DMS79 treated with DMSO at 0.1 percent for 48 hours (cell line): ENCODE data around the gene FGD1.

Source experiments
- DNase-seq: peaks from one replicate; lab custom pipeline; 2025; lab: John Stamatoyannopoulos, UW

FGD1 gene

GRCh38 chrX:54473993-54474859 is 21.8 kb downstream of the FGD1 start:
- DNase-seq: no peak

DNA sequence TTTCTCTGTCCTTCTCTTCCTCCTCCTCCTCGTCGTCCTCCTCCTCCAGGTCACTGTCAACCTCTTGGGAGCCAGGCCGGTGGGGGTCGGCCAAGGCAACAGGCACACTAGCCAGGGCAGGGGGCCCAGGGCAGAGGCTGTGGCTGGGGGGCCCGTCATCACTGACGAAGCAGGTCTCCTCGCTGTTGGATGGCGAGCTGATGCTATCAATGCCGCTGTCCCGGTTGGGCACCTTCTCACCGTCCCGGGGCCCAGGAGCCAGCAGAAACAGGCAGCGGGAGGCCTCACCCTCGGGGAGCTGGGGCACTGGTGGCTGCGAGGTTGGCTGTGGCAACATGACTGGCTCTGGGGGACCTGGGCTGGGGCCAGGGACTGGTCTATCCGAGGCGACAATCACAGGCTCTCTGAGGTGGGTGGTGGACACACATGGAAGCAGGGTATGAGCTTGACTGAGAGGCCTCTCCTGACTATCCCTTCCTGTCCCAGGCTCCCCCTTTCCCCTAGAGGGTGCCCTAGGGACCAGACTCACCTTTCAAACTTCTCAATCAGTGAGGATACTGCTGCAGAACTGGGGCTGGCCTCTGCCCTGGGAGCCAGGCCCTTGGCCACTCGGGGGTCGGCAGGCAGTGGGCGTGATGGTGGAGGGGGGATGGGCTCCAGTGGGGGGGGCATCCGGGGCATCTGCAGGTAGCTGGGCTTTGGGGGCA is 25.8 kb downstream of the FGD1 start:
- DNase-seq: no peak

DNA sequence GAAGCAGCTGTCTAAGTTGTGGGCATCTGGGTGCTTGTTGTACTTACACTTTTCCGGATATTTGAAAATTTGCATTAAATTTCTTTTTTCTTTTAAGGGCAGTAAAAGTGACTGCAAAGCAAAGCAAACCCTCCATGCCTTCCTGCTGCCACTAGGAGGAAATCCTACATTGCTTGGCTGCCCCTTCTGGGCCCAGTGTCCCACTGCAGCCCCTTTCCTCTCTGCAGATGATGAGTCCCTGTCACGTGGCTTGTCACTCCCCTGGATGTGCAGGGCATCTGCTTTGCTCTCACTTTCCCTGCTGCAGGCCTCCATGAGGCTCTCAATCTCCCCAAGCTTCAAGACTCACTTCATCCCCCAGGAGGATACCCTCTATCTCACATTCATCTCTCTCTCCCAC is 43.1 kb downstream of the FGD1 start:
- no peak for DNase-seq

DNA sequence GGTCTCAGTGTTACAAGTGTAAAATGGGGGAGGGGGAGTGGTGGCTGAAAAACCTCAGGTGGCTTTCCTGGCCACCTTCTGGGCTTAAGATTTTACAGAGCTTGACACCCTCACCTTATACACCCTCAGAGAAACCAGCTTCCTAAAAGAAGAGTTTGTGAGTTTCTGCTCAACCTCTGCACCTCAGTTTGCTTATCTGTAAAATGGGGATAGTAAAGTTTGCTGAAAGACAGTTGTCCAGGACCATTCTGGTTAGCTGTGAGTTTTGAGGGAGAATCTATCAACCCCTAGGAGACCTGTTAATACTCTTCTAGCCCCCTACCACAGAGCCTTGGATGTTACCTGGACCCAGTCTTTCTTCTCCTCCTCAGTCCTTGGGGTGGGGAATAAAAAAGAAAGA is 46.1 kb downstream of the FGD1 start:
- DNase-seq: no peak

GRCh38 chrX:54447461-54447860 is 48.6 kb downstream of the FGD1 start:
- DNase-seq: no peak

DNA sequence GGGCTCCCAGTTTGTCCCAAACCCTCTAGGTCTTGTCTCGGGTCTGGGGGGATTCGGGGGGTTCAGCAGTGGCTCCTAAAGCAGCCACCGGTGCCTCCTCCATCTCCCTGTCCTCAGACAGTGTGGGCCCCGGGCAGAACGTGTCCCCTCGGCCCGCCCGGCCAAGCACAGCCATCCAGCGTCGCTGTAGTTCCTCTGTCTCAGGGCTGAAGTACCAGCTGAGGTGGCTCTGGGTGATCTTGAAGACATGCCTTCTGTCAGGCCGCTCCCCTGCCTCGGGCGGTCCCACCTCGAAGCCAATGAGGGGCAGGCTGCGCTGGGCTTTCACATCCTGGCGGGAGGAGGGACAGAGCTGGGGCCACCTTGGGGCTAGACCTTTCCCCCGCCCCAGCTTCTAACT is 50.0 kb downstream of the FGD1 start:
- no peak for DNase-seq

DNA sequence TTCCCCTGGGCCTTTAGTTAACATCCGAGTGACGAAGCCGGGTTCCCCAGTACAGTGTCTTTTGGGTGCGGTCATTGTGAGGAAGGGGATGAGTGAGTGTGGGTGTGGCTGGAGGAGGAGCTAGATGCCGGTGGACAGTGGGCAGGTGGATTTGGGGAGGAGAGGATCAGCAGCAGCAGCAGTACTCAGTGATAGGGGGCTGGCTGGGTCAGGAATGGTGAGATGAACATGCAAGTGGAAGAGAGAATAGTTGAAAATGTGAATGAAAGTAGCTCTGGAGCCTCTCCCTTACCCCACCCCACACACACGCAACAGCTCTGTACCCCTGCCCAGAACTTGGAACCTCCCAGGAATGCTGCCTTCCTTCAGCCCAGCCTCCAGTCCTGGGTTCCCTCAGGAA is 51.3 kb downstream of the FGD1 start:
- DNase-seq: no peak

DNA sequence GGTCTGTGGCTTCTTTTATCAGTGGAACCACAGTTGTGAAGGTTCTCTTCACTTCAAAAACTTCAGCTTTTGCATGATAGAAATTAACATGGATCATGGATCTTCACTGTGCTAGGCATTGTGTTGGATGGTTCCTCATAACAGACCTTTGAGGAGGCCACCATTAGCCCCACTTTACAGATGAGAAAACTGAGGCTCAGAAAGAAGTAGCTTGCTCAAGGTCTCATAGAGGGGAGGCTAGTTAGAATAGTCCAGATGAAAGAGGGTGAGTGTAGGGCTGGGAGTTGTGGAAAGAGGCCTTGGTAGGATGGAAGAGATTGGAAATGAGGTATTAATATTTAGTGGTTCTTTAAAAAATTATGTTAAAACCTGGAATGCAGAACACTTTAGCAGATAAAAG is 53.2 kb downstream of the FGD1 start:
- DNase-seq: no peak

- DNase-seq: peak; percentile 71
Measured at GRCh38 chrX:54439960-54440871, 55.8 kb downstream of the FGD1 start, which contains the start of gene TSR2. Gene TSR2, plus strand, starts transcription at chrX:54440404. Its CDS starts 18 bp downstream, at chrX:54440422.

DNA sequence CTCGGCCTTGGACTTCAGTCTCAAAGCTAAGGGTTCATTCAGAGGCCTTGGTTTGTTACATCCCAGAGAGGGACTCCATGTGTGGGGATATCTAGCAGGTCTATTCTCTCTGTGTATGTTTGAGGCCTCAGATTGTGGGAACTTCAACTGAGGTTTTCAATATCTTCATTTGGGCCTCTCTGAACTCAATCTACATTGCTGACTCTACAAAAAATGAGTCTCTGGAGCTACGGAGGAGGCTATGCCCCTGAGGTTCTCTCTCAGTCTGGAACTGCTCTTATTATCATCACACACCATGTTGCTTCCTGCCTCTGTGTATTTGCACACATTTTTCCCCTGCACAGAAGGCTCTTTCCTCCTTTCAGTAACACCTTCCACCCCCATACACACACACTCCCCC is 60.9 kb downstream of the FGD1 start:
- no peak for DNase-seq

GRCh38 chrX:54430519-54430918 is 65.5 kb downstream of the FGD1 start:
- DNase-seq: no peak

GRCh38 chrX:54427837-54428424 is 68.1 kb downstream of the FGD1 start:
- DNase-seq: no peak

DNA sequence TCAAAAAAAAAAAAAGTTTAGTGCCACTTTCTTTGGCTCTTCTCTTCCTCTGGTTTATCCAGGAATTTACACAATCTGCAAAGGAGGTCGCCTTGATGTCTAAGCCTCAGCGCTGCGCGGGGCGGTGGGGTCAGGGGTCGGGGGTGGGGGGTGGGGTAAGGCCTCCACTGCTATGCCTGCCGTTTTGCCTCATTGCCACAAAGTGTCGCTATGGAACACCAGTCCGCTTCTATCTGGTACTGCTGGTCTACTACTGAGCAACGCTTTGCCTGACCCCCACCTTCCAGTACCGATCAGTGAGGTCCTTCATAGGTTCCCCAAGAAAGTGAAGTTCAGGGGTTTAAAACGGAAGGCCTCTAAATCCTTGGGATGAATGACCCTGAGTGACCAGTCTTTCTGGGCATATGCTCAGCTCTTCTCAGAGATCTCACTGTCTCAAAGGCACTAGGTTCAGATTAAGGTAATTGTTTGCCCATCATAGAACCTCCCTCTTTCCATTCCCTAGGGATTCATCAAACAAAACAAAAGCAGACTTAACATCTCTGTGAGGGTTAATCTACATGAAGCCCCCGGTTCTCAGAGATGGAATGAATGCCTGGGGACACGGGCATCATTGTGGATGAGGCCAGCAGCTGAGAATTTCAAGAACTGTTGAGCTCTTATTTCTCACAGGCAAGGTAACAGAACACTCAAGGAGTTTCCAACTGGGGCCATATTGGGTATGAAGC is 72.7 kb downstream of the FGD1 start:
- DNase-seq: no peak

DNA sequence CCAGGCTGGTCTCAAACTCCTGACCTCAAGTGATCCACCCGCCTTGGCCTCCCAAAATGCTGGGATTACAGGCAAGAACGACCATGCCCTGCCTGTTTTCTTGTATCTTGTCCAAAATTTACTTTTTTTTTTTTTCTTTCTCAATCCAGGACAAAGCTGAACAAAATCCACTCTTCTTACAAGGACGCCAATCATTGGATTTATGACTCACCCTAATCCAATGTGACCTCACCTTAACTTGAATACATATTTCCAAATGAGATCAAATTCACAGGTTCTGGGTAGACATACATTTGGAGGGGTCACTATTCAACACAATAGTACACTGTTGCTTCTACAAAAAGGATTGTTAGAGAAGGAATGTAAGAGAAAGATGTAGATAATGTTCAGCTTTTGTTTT is 73.9 kb downstream of the FGD1 start:
- DNase-seq: no peak

- DNase-seq: no peak
Measured at GRCh38 chrX:54419559-54420302, 76.3 kb downstream of the FGD1 start.

DNA sequence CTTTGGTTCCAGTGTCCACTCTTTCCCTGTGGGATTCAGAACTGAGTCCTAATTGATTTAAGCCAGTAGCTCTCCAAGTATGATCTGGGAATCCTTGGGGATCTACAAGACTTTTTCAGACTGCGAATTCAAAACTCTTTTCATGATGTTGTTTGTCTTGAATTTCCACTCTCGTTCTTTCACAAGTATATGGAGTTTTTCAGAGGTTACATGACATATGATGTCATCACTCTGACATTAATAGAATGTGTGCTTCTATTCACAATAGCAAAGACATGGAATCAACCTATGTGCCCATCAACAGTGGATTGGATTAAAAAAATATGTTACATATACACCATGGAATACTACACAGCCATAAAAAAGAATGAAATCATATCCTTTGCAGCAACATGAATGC is 79.1 kb downstream of the FGD1 start:
- DNase-seq: no peak

DNA sequence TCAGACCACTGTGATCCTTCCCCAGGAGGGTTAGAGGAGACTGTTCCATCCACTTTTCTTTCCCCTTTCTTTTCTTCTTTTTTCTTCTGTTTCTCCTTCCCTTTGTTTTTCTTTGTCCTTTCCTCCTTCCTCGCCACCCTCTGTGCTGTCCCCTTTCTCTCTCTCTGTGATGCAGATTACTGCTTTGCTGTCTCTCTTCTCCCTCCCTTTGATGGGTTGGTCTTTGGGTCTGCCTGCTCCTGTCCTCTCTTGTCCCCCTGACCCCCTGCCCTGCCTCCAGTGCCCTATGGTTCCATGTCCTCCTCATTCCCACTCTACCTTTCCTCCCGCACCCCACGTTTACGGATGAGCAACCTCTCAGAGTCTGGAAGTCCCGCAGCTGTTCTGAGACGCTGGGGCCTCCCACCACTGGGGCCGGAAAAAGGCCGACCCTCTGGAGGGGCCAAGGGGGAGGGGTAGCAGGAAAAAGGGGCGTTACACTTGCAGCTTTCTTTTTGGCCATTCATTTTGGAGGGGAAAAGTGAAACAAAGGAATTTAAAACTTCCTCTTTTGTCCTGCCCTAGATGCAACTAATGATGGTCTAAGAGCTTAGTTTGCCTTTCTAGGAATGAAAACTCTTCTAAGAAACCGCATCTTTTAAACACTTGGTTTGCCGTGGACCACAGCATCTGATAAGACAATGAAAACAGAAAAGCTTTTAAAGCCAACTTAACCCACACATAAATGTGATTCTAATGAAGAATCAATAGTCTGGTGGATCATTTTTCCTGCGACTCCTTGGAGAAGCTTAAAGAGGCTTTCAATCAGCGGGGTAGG is 80.3 kb downstream of the FGD1 start:
- DNase-seq: no peak

DNA sequence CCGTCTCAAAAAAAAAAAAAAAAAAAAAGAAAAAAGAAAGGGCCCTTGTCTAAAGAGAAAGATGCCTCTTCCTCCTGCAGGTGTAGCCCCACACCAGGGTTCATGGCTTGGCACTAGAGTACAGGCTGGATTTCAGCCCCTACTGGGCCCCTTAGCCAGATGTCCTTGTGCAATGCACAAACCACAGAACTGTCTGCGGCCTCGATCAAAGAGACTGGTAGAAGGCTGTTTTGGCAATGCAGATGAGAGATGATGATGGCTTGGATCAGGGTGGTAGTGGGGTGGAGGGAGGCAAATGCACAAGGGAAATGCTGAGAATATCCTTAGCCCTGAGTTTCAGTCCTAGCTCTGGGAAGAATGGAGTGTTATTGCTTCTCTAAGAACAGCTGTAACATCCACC is 82.3 kb downstream of the FGD1 start:
- no peak for DNase-seq

DNA sequence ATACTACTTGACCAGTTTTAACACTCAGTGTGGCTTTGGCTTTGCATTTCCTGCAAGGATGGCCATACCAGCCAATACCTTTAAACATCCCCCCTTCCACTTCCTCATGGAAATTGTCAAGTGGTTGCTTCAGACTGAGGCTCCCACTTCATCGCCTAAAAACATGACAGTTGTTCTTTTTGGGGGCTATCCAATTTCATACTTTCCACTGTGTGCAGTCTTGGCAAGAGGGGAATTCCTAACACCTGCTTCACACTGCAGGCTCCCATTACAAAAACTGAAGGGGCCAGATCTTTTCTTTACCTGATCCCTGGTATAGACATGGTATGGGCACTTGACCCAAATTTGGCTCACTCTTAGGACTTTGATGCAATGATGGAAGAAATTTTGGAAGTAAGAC is 84.3 kb downstream of the FGD1 start:
- DNase-seq: peak; percentile 1

GRCh38 chrX:54407266-54407665 is 88.8 kb downstream of the FGD1 start:
- no peak for DNase-seq
